Brain microvascular endothelial cell (primary cell): ENCODE results near the gene TUT1.

Source experiments
- DNase-seq: peaks from one replicate; pipeline ENCODE4 v3.0.0-alpha.2; 2020
- H3K27ac ChIP-seq: fragments of 250-450 bp; sonication (Bioruptor Pico); 2 replicates; pipeline ENCODE4 v1.5.1; 2020; ENCODE audit warnings: mild to moderate bottlenecking, moderate library complexity
- H3K27me3 ChIP-seq: fragments of 250-450 bp; sonication (Bioruptor Pico); replicated peaks from 2 replicates; pipeline ENCODE4 v1.5.1; 2020; ENCODE audit warnings: mild to moderate bottlenecking
- H3K36me3 ChIP-seq: fragments of 250-450 bp; sonication (Bioruptor Pico); replicated peaks from 2 replicates; pipeline ENCODE4 v1.5.1; 2020; ENCODE audit warnings: mild to moderate bottlenecking
- H3K4me3 ChIP-seq: 2 replicates; pipeline ENCODE4 v1.5.1; 2011; ENCODE audit warnings: low read depth, mild to moderate bottlenecking, control low read depth, low read length, moderate library complexity
- in situ Hi-C: cut with HindIII; loops from 2 replicates; pipeline ENCODE4 v1.10.0; 2017; ENCODE audit warnings: low sequenced_read_pairs, low pct_ligation_motif_present
- TF ChIP-seq, protein P1 (sequence below): IDR thresholded peaks from 2 replicates; pipeline ENCODE4 v1.5.1; 2011; ENCODE audit warnings: low read depth, mild to moderate bottlenecking, moderate library complexity, low read length, control low read depth, inconsistent platforms; ENCODE audit errors: missing control alignments

TUT1 gene

GRCh38 chr11:62546929-62547625 lies 44.2 kb downstream of the TUT1 start:
- Histone ChIP-seq H3K4me3 (peak overlapping the region; percentile 90), H3K27me3 (no peaks in the 10 kb centered on the region), H3K36me3 (no peaks in the 10 kb centered on the region), H3K27ac (peak overlapping the region; percentile 37)
- no peak for DNase-seq
- TF ChIP-seq, protein P1, sequence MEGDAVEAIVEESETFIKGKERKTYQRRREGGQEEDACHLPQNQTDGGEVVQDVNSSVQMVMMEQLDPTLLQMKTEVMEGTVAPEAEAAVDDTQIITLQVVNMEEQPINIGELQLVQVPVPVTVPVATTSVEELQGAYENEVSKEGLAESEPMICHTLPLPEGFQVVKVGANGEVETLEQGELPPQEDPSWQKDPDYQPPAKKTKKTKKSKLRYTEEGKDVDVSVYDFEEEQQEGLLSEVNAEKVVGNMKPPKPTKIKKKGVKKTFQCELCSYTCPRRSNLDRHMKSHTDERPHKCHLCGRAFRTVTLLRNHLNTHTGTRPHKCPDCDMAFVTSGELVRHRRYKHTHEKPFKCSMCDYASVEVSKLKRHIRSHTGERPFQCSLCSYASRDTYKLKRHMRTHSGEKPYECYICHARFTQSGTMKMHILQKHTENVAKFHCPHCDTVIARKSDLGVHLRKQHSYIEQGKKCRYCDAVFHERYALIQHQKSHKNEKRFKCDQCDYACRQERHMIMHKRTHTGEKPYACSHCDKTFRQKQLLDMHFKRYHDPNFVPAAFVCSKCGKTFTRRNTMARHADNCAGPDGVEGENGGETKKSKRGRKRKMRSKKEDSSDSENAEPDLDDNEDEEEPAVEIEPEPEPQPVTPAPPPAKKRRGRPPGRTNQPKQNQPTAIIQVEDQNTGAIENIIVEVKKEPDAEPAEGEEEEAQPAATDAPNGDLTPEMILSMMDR = no peak
- in situ Hi-C loops = no loop called here

DNA sequence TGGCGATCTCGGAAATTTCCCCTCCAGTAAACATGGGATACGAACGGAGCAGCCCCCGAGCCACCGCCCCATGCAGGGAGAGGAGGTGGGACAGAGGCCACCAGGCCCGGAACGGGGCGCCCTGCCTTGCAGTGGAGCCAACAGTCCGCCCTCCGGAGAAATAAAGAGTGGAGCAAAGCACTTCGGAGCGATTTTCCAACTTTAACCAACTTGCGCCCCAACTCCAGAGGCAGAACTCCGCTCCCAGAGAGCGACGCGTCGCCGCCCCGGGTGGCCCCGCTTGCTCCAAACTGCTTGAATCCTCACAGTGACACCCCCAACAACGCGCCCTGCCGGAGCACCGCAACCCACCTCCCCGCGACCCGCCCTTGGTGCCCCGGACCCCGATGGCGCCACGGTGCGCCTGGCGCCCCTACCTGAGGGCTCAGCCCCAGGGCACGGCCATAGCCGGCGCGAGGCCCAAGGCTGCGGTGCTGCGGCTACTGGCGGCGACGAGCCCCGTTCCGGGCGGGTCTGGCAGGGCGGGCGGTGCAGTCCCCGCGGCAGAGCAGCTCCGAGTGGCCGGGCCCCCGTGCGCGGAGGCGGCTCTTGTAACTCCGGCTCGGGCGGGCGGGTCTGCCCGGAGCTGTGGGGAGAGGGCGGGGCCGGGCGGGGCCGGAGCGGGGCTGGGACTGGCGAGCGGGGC lies 44.9 kb downstream of the TUT1 start, which contains the start of gene AHNAK:
Gene AHNAK, minus strand, starts transcription at position 563 of the 685 bp plus-strand sequence. CDS start 10,708 bp downstream, outside the sequence.
- no peak for DNase-seq
- TF ChIP-seq, protein P1 = no peak
- Histone ChIP-seq H3K27me3 (no peaks in the 10 kb centered on the region), H3K27ac (peak within 1 kb of the TSS; percentile 63), H3K4me3 (peak within 1 kb of the TSS; percentile 90), H3K36me3 (no peaks in the 10 kb centered on the region)
- in situ Hi-C loops = no loop called here

- TF ChIP-seq, protein P1 = peak; percentile 27
- Histone ChIP-seq H3K27ac (peak overlapping the region; percentile 63), H3K4me3 (peak overlapping the region; percentile 90), H3K27me3 (no peaks in the 10 kb centered on the region), H3K36me3 (no peaks in the 10 kb centered on the region)
- peak; percentile 87 for DNase-seq
- in situ Hi-C loops = no loop called here
Measured at GRCh38 chr11:62545437-62546243, 45.7 kb downstream of the TUT1 start.

DNA sequence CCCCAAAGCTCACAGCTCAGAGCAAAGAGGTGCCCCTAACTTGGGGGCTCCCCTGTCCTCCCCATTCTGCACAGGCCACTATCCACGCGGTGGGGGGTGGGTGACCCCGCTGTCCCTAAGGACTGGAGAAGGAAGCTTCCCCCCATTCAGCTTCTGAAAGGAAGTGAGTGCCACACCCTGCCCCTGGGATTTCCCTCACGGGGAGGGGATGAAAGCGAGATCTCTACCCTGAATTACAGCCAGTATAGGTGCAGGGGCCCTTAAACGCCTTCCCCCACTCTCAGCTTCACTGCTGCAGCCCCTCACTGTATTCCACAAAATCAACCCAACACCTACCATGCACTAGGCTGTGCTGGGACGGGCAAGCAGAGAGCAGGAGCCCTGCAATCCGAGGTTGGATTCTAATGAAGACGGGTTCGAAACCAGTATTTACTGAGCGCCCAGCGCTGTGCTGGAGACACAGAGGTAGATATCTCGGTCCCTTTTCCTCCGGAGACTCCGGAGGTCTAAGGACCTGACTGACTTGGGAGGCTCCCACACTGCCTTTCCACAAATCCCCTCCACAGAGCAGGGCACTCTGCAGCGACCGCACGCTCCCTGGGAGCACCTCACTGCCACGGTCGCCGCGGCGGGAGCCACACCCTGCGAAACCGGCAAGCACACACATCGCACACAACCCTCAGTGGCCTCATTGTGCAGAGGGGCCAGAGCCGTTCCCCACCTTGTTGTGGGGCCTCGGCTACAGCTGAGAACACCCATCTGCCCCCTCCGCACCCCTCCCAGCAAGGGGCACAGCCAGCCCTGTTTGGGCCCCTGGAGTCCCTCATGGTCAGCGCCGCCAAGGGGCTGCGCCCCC lies 46.5 kb downstream of the TUT1 start:
- TF ChIP-seq, protein P1 = no peak
- Histone ChIP-seq H3K4me3 (peak overlapping the region; percentile 90), H3K27ac (peak overlapping the region; percentile 63), H3K36me3 (no peaks in the 10 kb centered on the region), H3K27me3 (no peaks in the 10 kb centered on the region)
- DNase-seq = no peak
- in situ Hi-C loops = no loop called here
